A549 (cell line): ENCODE results near the gene SRM. TPM values are rescaled to one million over a fixed set of nuclear protein-coding genes. Genes with fewer than 3 reads are reported as not detected.

Source experiments
- ATAC-seq, 2 experiments: fragments of 200-7000 bp in 1 of 2; fragments of >200 bp in 1 of 2; cut with Nextera tagmentation in 1 of 2; cut with Tn5 transposase in 1 of 2; 3 replicates each; pipeline versions ENCODE4 v1.8.0 to v1.9.1; 2018 to 2020; ENCODE audit warnings: mild to moderate bottlenecking in 1 of 2, moderate library complexity in 1 of 2
- CTCF ChIA-PET: fragments of 300-600 bp; sonication (Branson Sonifier 250); formaldehyde crosslinking; extraction: SDS; loops from one replicate; lab custom pipeline; 2021; ENCODE audit warnings: antibody characterized with exemption, inconsistent platforms; lab: Yijun Ruan, JAX
- POLR2A ChIA-PET: fragments of 350-600 bp; formaldehyde crosslinking; extraction: SDS; loops from one replicate; lab custom pipeline; 2021; ENCODE audit warnings: antibody characterized with exemption, inconsistent platforms; lab: Yijun Ruan, JAX
- DNase-seq, 2 experiments: peaks; one replicate each; pipeline versions ENCODE4 v3.0.0 to v3.0.0-alpha.2; 2011 to 2016; ENCODE audit warnings: low read depth in 1 of 2, low spot score in 1 of 2
- FAIRE-seq: peaks from 2 replicates; lab custom pipeline; 2011; peaks lifted over from hg19 to GRCh38; lab: Jason Lieb, UNC
- H3K27ac ChIP-seq, 2 experiments: fragments of >200 bp; sonication (Bioruptor Twin); formaldehyde crosslinking; 3 replicates each; pipeline ENCODE4 v1.5.1; 2016 to 2017
- H3K4me1 ChIP-seq: fragments of >200 bp; sonication (Bioruptor Twin); formaldehyde crosslinking; 3 replicates; pipeline ENCODE4 v1.6.1; 2016
- H3K4me2 ChIP-seq: fragments of >200 bp; sonication (Bioruptor Twin); formaldehyde crosslinking; 3 replicates; pipeline ENCODE4 v1.6.1; 2016
- H3K4me3 ChIP-seq: fragments of >200 bp; sonication (Bioruptor Twin); formaldehyde crosslinking; 3 replicates; pipeline ENCODE4 v1.5.1; 2016
- H3K9me3 ChIP-seq: fragments of >200 bp; sonication (Bioruptor Twin); formaldehyde crosslinking; 3 replicates; pipeline ENCODE4 v1.6.1; 2016
- CBX2 ChIP-seq: fragments of 200-600 bp; sonication (generic); IDR thresholded peaks from 2 replicates; pipeline ENCODE4 v1.6.1; 2016; ENCODE audit warnings: low read depth, mild to moderate bottlenecking, borderline replicate concordance
- CHD2 ChIP-seq: fragments of 150-350 bp; IDR thresholded peaks from 2 replicates; pipeline ENCODE4 v1.6.1; 2014; ENCODE audit warnings: low read length; ENCODE audit not compliant: partially characterized antibody
- CTCF ChIP-seq: fragments of >200 bp; sonication (Bioruptor Twin); formaldehyde crosslinking; IDR thresholded peaks from 3 replicates; pipeline ENCODE4 v1.5.1; 2016
- FOSL2 ChIP-seq, 2 experiments: fragments of 450-650 bp in 1 of 2; fragments of >200 bp in 1 of 2; sonication (Bioruptor Twin) in 1 of 2; formaldehyde crosslinking; IDR thresholded peaks; 2 replicates each; pipeline versions ENCODE4 v1.5.0 to v1.6.1; 2016 to 2020; ENCODE audit warnings: mild to moderate bottlenecking in 1 of 2, moderate library complexity in 1 of 2
- FOXS1 ChIP-seq: fragments of 250-450 bp; sonication (Bioruptor Pico); IDR thresholded peaks from 2 replicates; pipeline ENCODE4 v1.5.0; 2020; ENCODE audit warnings: mild to moderate bottlenecking, moderate library complexity
- GATA3 ChIP-seq: IDR thresholded peaks from 2 replicates; pipeline ENCODE4 v1.6.1; 2012; ENCODE audit warnings: borderline replicate concordance
- HDAC2 ChIP-seq: fragments of 200-600 bp; sonication (generic); IDR thresholded peaks from 2 replicates; pipeline ENCODE4 v1.6.1; 2016
- HOXB13 ChIP-seq: fragments of 250-450 bp; sonication (Bioruptor Pico); IDR thresholded peaks from 2 replicates; pipeline ENCODE4 v1.5.0; 2020; ENCODE audit warnings: low read depth, mild to moderate bottlenecking, moderate library complexity
- HOXB5 ChIP-seq: fragments of 250-450 bp; sonication (Bioruptor Pico); IDR thresholded peaks from 2 replicates; pipeline ENCODE4 v1.5.0; 2020; ENCODE audit warnings: mild to moderate bottlenecking, moderate library complexity
- JUN ChIP-seq, 2 experiments: fragments of >200 bp; sonication (Bioruptor Twin); formaldehyde crosslinking; IDR thresholded peaks; 2 replicates in 1 of 2; 3 replicates in 1 of 2; pipeline ENCODE4 v1.6.1; 2016 to 2017
- JUNB ChIP-seq: fragments of >200 bp; sonication (Bioruptor Twin); formaldehyde crosslinking; IDR thresholded peaks from 2 replicates; pipeline ENCODE4 v1.6.1; 2016
- KDM1A ChIP-seq: fragments of 200-600 bp; sonication (generic); IDR thresholded peaks from 2 replicates; pipeline ENCODE4 v1.6.1; 2016; ENCODE audit warnings: low read depth, mild to moderate bottlenecking
- KDM5A ChIP-seq: fragments of 200-600 bp; sonication (generic); IDR thresholded peaks from 2 replicates; pipeline ENCODE4 v1.6.1; 2016; ENCODE audit warnings: antibody characterized with exemption, mild to moderate bottlenecking
- MAFK ChIP-seq: fragments of 450-650 bp; IDR thresholded peaks from 2 replicates; pipeline ENCODE4 v1.6.1; 2014; ENCODE audit not compliant: partially characterized antibody
- NFE2L2 ChIP-seq: fragments of 150-350 bp; conservative IDR thresholded peaks from 2 replicates; pipeline ENCODE4 v1.6.1; 2014; ENCODE audit warnings: low read length
- NPAS2 ChIP-seq: fragments of 250-450 bp; sonication (Bioruptor Pico); IDR thresholded peaks from 2 replicates; pipeline ENCODE4 v1.8.0; 2022; ENCODE audit warnings: mild to moderate bottlenecking, moderate library complexity, borderline replicate concordance
- NR3C1 ChIP-seq: fragments of >200 bp; sonication (Bioruptor Twin); formaldehyde crosslinking; IDR thresholded peaks from 3 replicates; pipeline ENCODE4 v1.6.1; 2017
- PHF8 ChIP-seq: fragments of 200-600 bp; sonication (generic); IDR thresholded peaks from 2 replicates; pipeline ENCODE4 v1.6.1; 2016; ENCODE audit warnings: low read depth, mild to moderate bottlenecking, antibody characterized with exemption, moderate library complexity, borderline replicate concordance
- RAD21 ChIP-seq, 2 experiments: fragments of >200 bp in 1 of 2; sonication (Bioruptor Twin) in 1 of 2; formaldehyde crosslinking in 1 of 2; IDR thresholded peaks in 1 of 2; conservative IDR thresholded peaks in 1 of 2; 2 replicates in 1 of 2; 3 replicates in 1 of 2; pipeline ENCODE4 v1.6.1; 2012 to 2018; ENCODE audit warnings: inconsistent platforms in 1 of 2
- RARB ChIP-seq: fragments of 250-450 bp; sonication (Bioruptor Pico); IDR thresholded peaks from 2 replicates; pipeline ENCODE4 v1.8.0; 2021; ENCODE audit warnings: mild to moderate bottlenecking, moderate library complexity
- RCOR1 ChIP-seq: fragments of 150-350 bp; IDR thresholded peaks from 2 replicates; pipeline ENCODE4 v1.6.1; 2014; ENCODE audit warnings: antibody characterized with exemption, low read length, low read depth
- REST ChIP-seq: fragments of 200-600 bp; sonication (generic); IDR thresholded peaks from 2 replicates; pipeline ENCODE4 v1.6.1; 2016; ENCODE audit warnings: antibody characterized with exemption, mild to moderate bottlenecking, moderate library complexity
- RNF2 ChIP-seq: fragments of 200-600 bp; sonication (generic); IDR thresholded peaks from 2 replicates; pipeline ENCODE4 v1.6.1; 2016; ENCODE audit warnings: low read depth, mild to moderate bottlenecking, antibody characterized with exemption, moderate library complexity, borderline replicate concordance
- TP53 ChIP-seq: fragments of 250-450 bp; sonication (Bioruptor Pico); IDR thresholded peaks from 2 replicates; pipeline ENCODE4 v1.5.0; 2021; ENCODE audit warnings: mild to moderate bottlenecking, moderate library complexity
- ZC3H11A ChIP-seq: fragments of 450-650 bp; IDR thresholded peaks from 2 replicates; pipeline ENCODE4 v1.6.1; 2014; ENCODE audit warnings: antibody characterized with exemption, mild to moderate bottlenecking
- ZFP36 ChIP-seq: fragments of 450-650 bp; IDR thresholded peaks from 2 replicates; pipeline ENCODE4 v1.6.1; 2014; ENCODE audit warnings: borderline replicate concordance; ENCODE audit not compliant: partially characterized antibody
- ZNF302 ChIP-seq: fragments of 250-450 bp; sonication (Bioruptor Pico); IDR thresholded peaks from 2 replicates; pipeline ENCODE4 v1.9.0; 2021; ENCODE audit warnings: inconsistent platforms, mild to moderate bottlenecking, moderate library complexity
- WGBS: methylation state at CpG from one replicate; pipeline ENCODE4 v1.1.6; 2017; ENCODE audit errors: missing lambda C conversion rate; 5-methylcytosine and 5-hydroxymethylcytosine counted together
- polyA plus RNA-seq, 4 experiments: library from polyadenylated mRNA; depleted of rRNA in 3 of 4; stranded (reverse); fragments of >200 nt; fragmentation: RNase III in 1 of 4; extraction: RNeasy Plus Mini Kit Qiagen cat#74134 plus additional on column Dnase treatment in 1 of 4; gene quantifications; 2 replicates in 3 of 4; 3 replicates in 1 of 4; pipeline ENCODE4 v1.2.3, GENCODE V29; 2011 to 2017
- TF ChIP-seq, protein P1 (sequence below): fragments of 450-650 bp; IDR thresholded peaks from 2 replicates; pipeline ENCODE4 v1.6.1; 2014; ENCODE audit warnings: antibody characterized with exemption
- TF ChIP-seq, protein P2 (sequence below): fragments of 250-450 bp; sonication (Bioruptor Pico); IDR thresholded peaks from 2 replicates; pipeline ENCODE4 v1.5.0; 2020; ENCODE audit warnings: low read depth, mild to moderate bottlenecking, moderate library complexity

SRM gene
- polyA plus RNA-seq, 2 of the 4 experiments (the other 2 are of a cell fraction): 30.8 to 87.8 TPM

DNA sequence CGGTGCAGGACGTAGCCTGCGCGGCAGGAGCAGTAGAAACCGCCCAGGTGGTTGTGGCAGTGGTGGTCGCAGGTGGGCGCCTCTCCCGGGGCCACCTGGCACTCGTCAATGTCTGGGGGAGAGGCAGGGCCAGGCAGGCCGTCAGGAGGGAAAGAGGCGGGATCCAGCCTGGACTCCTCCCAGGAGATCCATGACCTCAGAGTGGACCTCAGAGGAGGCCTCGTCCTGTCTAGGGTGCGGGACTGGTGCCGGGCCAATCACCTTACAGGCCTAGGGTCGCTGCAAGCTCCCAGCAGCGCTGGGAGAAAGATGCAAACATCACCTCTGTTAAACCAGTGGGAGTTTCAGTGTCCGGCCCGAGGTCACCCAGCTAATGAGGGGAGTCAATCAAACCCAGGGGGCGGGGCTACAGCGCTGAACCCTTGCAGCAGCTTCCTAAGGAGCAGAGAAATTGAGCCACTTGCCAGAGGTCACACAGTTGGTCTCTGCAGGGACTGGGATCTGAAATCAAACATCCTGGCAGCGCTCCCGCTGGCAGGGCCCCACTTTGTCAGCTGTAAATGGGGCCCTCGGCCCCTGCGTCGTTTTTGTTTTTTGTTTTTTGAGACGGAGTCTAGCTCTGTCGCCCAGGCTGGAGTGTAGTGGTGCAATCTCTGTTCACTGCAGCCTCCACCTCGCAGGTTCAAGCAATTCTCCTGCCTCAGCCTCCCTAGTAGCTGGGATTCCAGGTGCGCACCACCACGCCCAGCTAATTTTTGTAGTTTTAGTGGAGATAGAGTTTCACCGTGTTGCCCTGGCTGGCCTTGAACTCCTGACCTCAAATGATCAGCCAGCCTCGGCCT is 14.2 kb downstream of the SRM start:
- 89% methylated on average over 28 of the region's 32 CpGs for WGBS
- no peak for FAIRE-seq
- CTCF ChIA-PET: interaction anchor here (0.8 to 5.6 kb wide), 3 partner anchors 9 to 596 kb away, joined by 3 to 59 read pairs (median 3); no protein-coding TSS in a partner anchor
- no peak for TF ChIP-seq JUNB
- no peak for TF ChIP-seq HOXB13 (CRISPR knock-in tag)
- TF ChIP-seq NPAS2 (CRISPR knock-in tag): no peak
- no peak for TF ChIP-seq MAFK
- no peak for TF ChIP-seq NR3C1
- TF ChIP-seq HOXB5 (CRISPR knock-in tag): no peak
- no peak for TF ChIP-seq ZFP36
- no peak for TF ChIP-seq RARB (CRISPR knock-in tag)
- TF ChIP-seq ZC3H11A: no peak
- no peak for TF ChIP-seq FOXS1 (CRISPR knock-in tag)
- TF ChIP-seq KDM5A: no peak
- no peak for TF ChIP-seq CHD2
- TF ChIP-seq CBX2: no peak
- no peak for TF ChIP-seq KDM1A
- no peak for TF ChIP-seq RCOR1
- no peak for TF ChIP-seq RNF2
- TF ChIP-seq, all 56 proteins: peak for 0
- Histone ChIP-seq H3K4me1 (no peaks in the 10 kb centered on the region), H3K9me3 (no peaks in the 10 kb centered on the region), H3K27ac (no peak overlapping the region), H3K4me2 (no peak overlapping the region), H3K4me3 (no peak overlapping the region)
- no peak for DNase-seq
- peak; percentile 58 to 59; a peak in 5 of 6 replicates for ATAC-seq
- POLR2A ChIA-PET: no interaction called here

DNA sequence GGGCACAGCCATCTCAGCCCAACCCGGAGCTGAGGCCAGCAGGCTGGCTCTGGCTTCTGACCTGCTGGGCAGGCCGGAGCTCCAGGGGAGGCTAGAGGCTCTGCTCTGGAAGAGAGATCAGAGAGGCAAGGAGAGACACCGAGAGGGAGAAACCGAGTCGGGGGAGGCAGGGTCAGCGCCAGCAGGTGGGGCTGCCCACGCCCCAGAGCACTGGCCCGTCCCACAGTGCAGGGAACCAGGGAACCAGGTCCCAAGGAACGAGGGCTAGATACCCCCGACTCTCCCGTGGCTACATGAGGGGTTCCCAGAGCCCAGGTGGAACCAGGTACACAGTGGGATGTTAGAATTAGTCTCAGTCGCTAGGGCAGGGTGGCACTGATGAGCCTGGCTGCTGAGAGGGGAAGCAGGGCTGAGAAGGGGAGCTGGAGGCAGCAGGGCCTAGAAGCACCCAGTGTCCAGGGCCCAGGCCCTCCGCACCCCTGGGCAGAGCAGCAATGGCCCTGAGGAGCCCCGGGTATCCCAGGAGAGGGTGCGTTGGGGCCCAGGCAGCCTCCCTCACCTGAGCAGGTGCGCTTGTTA is 14.9 kb downstream of the SRM start:
- CTCF ChIA-PET: interaction anchor here (0.8 to 5.6 kb wide), 3 partner anchors 8 to 597 kb away, joined by 3 to 59 read pairs (median 3); no protein-coding TSS in a partner anchor
- Histone ChIP-seq H3K4me3 (no peak overlapping the region), H3K9me3 (no peaks in the 10 kb centered on the region), H3K27ac (no peak overlapping the region), H3K4me1 (no peaks in the 10 kb centered on the region)
- WGBS: 70% methylated on average over 13 of the region's 16 CpGs
- TF ChIP-seq JUN (IDR thresholded peaks at IDR 0.05): no peak
- TF ChIP-seq NPAS2 (CRISPR knock-in tag): no peak
- TF ChIP-seq FOXS1 (CRISPR knock-in tag): no peak
- no peak for TF ChIP-seq ZNF302 (CRISPR knock-in tag)
- no peak for TF ChIP-seq HDAC2
- no peak for TF ChIP-seq CBX2
- TF ChIP-seq TP53: no peak
- TF ChIP-seq NFE2L2: no peak
- TF ChIP-seq, protein P1, sequence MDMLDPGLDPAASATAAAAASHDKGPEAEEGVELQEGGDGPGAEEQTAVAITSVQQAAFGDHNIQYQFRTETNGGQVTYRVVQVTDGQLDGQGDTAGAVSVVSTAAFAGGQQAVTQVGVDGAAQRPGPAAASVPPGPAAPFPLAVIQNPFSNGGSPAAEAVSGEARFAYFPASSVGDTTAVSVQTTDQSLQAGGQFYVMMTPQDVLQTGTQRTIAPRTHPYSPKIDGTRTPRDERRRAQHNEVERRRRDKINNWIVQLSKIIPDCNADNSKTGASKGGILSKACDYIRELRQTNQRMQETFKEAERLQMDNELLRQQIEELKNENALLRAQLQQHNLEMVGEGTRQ: no peak
- TF ChIP-seq RARB (CRISPR knock-in tag): no peak
- TF ChIP-seq RAD21 (conservative IDR thresholded peaks at IDR 0.05 in 1 of 2, IDR thresholded peaks at IDR 0.05 in 1 of 2): no peak
- TF ChIP-seq JUNB: no peak
- no peak for TF ChIP-seq PHF8
- no peak for TF ChIP-seq CTCF
- TF ChIP-seq, protein P2, sequence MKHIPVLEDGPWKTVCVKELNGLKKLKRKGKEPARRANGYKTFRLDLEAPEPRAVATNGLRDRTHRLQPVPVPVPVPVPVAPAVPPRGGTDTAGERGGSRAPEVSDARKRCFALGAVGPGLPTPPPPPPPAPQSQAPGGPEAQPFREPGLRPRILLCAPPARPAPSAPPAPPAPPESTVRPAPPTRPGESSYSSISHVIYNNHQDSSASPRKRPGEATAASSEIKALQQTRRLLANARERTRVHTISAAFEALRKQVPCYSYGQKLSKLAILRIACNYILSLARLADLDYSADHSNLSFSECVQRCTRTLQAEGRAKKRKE (CRISPR knock-in tag): no peak
- no peak for TF ChIP-seq REST
- no peak for TF ChIP-seq FOSL2 (IDR thresholded peaks at IDR 0.05)
- TF ChIP-seq FOSL2 (CRISPR knock-in tag; IDR thresholded peaks at IDR 0.05): no peak
- no peak for TF ChIP-seq RCOR1
- no peak for TF ChIP-seq GATA3
- TF ChIP-seq, all 56 proteins: peak for 0
- no peak for DNase-seq
- POLR2A ChIA-PET: no interaction called here
- no peak for FAIRE-seq
- ATAC-seq: peak; percentile 9 to 28; a peak in 3 of 6 replicates
- no peak overlapping the region for H3K4me2 ChIP-seq
